ENCODE data around the gene PRPF18. TPM values are rescaled to one million over a fixed set of nuclear protein-coding genes. Genes with fewer than 3 reads are reported as not detected.

Gene PRPF18
- total and polyA plus RNA-seq, 7 experiments from 2014 or later: 20.2 to 42.8 (median 28.8) TPM

DNA sequence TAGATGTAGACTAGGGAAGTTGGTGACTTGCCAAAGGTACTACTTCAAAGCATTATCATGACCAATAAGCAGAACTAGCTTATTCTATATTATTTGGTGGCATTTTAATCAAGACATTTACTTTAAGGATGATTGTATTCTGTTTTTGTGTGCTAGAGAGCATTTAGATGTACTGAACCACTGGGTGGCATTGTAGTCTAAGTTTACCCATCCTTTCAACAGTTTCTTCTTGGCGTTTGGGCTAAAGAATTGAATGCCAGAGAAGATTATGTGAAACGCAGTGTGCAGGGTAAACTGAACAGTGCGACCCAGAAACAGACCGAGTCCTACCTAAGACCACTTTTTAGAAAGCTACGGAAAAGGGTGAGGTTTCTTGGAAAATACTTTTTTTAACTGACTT, 26.8 kb downstream of the PRPF18 start:
- no peak for ATAC-seq
- POLR2A ChIA-PET: no interaction called here
- intact Hi-C loops (cut with micrococcal nuclease): loop anchor here in 1 of 2 donors (1.0 kb wide), 1 partner anchor 165 kb away; no protein-coding TSS in a partner anchor
- no peak overlapping the region for H3K4me3 Mint-ChIP-seq
- Histone ChIP-seq H3K9me3 (ENCODE audit: control insufficient read depth in 2 of 3, low read length in 3 of 3) (no peaks in the 10 kb centered on the region), H3K27me3 (ENCODE audit: control insufficient read depth in 2 of 2, insufficient read depth in 2 of 2, low read length in 2 of 2) (no peaks in the 10 kb centered on the region), H3K36me3 (ENCODE audit: control insufficient read depth in 2 of 3, insufficient read depth in 3 of 3, low read length in 3 of 3) (peaks cover 0 to 94% (median 19%) of the 10 kb centered on the region in 3 experiments), H3K4me1 (ENCODE audit: control insufficient read depth in 2 of 2, insufficient read depth in 2 of 2, low read length in 2 of 2) (no peaks in the 10 kb centered on the region), H3K4me3 (ENCODE audit: low read length) (no peak overlapping the region), H3K27ac (ENCODE audit: low read depth, low read length) (no peak overlapping the region)
- no peaks in the 10 kb centered on the region for H3K9me3 Mint-ChIP-seq
- CTCF ChIA-PET: no interaction called here
- H3K27me3 Mint-ChIP-seq: no peaks in the 10 kb centered on the region
- H3K36me3 Mint-ChIP-seq: peaks cover 12 to 74% (median 61%) of the 10 kb centered on the region in 5 donors
- DNase-seq: peak in 2 of 9 donors; percentile 0 to 21
- H3K27ac Mint-ChIP-seq: no peak overlapping the region
- peaks cover 0 to 8% (median 0%) of the 10 kb centered on the region in 7 donors for H3K4me1 Mint-ChIP-seq

DNA sequence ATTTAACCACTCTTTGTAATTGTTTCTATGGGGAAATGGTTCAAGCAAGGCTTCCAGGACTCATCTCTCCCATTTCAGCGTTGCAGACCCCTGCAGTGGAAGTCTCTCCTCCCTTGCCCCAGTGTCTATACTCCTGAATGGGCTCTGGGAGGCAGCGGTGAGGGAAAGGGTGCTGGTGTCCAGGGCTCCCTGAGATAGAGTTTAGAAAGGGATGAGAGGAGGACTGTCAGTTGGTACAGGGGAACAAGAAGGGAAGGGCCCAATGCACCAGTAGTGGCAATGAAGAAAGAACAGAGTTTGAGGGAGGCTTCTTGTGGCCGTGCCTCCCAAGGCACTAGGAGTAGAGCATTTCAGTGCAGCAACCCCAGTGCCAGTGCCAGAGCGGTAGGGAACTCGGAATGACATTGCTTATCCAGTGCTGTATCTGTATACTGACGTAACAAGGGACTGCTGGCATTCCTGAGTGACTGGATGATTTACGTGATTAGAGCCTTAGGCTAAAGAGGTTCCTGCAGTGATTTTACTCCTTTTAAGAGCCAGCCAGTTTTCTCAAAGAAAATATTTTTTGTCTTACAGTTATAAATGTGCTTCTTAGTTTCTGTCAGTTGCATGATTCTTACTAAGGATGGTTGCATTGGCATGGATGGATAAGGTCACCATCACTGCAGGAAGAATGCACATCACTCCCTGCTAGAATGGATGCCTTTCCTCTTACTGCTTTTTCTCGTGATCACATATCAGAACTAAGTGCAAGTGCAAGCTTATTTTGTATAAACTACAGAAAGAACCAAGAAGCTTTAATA, 28.0 kb downstream of the PRPF18 start:
- H3K36me3 ChIP-seq (ENCODE audit: control insufficient read depth in 2 of 3, insufficient read depth in 3 of 3, low read length in 3 of 3): peaks cover 0 to 93% (median 19%) of the 10 kb centered on the region in 3 experiments
- no peak overlapping the region for H3K27ac ChIP-seq (ENCODE audit: low read depth, low read length)
- POLR2A ChIA-PET: no interaction called here
- ATAC-seq (no peak), DNase-seq (no peak)
- Mint-ChIP-seq H3K4me1 (peaks cover 0 to 8% (median 0%) of the 10 kb centered on the region in 7 donors), H3K27ac (peak overlapping the region in 1 of 9 donors; percentile 55), H3K36me3 (peaks cover 16 to 78% (median 62%) of the 10 kb centered on the region in 5 donors), H3K27me3 (no peaks in the 10 kb centered on the region), H3K9me3 (no peaks in the 10 kb centered on the region), H3K4me3 (no peak overlapping the region)
- no peaks in the 10 kb centered on the region for H3K9me3 ChIP-seq (ENCODE audit: control insufficient read depth in 2 of 3, low read length in 3 of 3)
- CTCF ChIA-PET: interaction anchor here (0.6 to 0.8 kb wide), 2 partner anchors 9 to 23 kb away, joined by 4 read pairs; no protein-coding TSS in a partner anchor
- H3K4me1 ChIP-seq (ENCODE audit: control insufficient read depth in 2 of 2, insufficient read depth in 2 of 2, low read length in 2 of 2): no peaks in the 10 kb centered on the region
- H3K4me3 ChIP-seq (ENCODE audit: low read length): no peak overlapping the region
- intact Hi-C loops (cut with micrococcal nuclease): no loop called here
- H3K27me3 ChIP-seq (ENCODE audit: control insufficient read depth in 2 of 2, insufficient read depth in 2 of 2, low read length in 2 of 2): no peaks in the 10 kb centered on the region

DNA sequence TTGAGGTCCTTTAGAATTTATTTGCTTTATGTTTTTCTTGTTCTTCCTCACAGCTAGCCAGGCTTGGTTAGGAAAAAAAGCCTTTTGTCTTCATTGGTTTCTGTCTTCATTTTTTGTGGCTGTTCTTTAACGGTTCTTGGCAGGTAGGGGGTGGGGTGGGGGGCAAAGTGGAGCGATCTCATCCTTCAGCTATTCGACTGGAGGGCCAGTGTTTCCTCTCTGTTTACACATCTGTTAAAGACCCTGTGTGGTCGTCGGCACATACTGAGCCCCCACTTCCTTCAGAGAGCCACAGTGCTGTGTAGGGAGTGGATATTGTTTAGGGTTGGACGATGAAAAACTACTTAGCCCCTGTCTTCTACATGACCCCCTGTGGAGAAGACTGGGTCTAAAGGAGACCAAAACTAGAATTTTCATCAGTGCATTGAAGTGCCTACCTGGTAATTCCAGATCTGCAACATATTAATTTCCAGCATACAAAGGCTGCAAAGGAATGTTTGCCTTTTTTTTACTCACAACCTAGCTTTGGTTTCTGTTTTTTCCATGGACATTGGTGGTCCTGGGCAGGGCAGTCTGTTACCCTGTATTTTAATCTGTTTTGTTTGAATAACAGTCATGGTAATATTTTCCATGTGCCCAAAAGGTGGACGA, 29.0 kb downstream of the PRPF18 start:
- no peak overlapping the region for H3K4me3 Mint-ChIP-seq
- peaks cover 11 to 75% (median 57%) of the 10 kb centered on the region in 5 donors for H3K36me3 Mint-ChIP-seq
- Histone ChIP-seq H3K9me3 (ENCODE audit: control insufficient read depth in 2 of 3, low read length in 3 of 3) (no peaks in the 10 kb centered on the region), H3K27me3 (ENCODE audit: control insufficient read depth in 2 of 2, insufficient read depth in 2 of 2, low read length in 2 of 2) (no peaks in the 10 kb centered on the region), H3K4me1 (ENCODE audit: control insufficient read depth in 2 of 2, insufficient read depth in 2 of 2, low read length in 2 of 2) (no peaks in the 10 kb centered on the region), H3K4me3 (ENCODE audit: low read length) (no peak overlapping the region), H3K36me3 (ENCODE audit: control insufficient read depth in 2 of 3, insufficient read depth in 3 of 3, low read length in 3 of 3) (peaks cover 0 to 83% (median 19%) of the 10 kb centered on the region in 3 experiments), H3K27ac (ENCODE audit: low read depth, low read length) (no peak overlapping the region)
- ChIA-PET POLR2A (no interaction called here), CTCF (interaction anchor here (0.6 to 0.8 kb wide), 4 partner anchors 10 to 108 kb away, joined by 4 read pairs; no protein-coding TSS in a partner anchor)
- peaks cover 0 to 8% (median 0%) of the 10 kb centered on the region in 7 donors for H3K4me1 Mint-ChIP-seq
- intact Hi-C loops (cut with micrococcal nuclease): no loop called here
- ATAC-seq (no peak), DNase-seq (no peak)
- no peaks in the 10 kb centered on the region for H3K9me3 Mint-ChIP-seq
- no peaks in the 10 kb centered on the region for H3K27me3 Mint-ChIP-seq
- peak overlapping the region in 1 of 9 donors; percentile 51 for H3K27ac Mint-ChIP-seq

DNA sequence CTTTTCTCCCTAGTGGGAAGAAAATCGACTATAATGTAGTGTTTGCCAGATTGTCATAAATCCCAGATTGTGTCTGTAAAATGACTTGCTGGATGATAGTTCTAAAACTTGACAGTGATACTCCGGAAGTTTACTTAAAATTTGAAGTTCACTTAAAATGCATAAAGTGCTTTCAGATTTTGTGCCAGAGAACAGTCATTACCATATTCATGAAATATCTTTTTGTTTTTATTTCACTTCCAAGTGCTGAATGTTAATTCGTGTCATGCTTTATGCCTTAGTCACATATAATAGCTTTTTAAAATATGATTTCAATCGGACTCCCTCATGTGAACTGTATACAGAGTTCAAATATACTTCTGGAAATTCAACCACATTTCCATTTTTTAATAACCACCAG, 30.4 kb downstream of the PRPF18 start:
- Histone ChIP-seq H3K4me3 (ENCODE audit: low read length) (no peak overlapping the region), H3K9me3 (ENCODE audit: control insufficient read depth in 2 of 3, low read length in 3 of 3) (no peaks in the 10 kb centered on the region), H3K27me3 (ENCODE audit: control insufficient read depth in 2 of 2, insufficient read depth in 2 of 2, low read length in 2 of 2) (no peaks in the 10 kb centered on the region), H3K36me3 (ENCODE audit: control insufficient read depth in 2 of 3, insufficient read depth in 3 of 3, low read length in 3 of 3) (peaks cover 0 to 77% (median 19%) of the 10 kb centered on the region in 3 experiments), H3K4me1 (ENCODE audit: control insufficient read depth in 2 of 2, insufficient read depth in 2 of 2, low read length in 2 of 2) (no peaks in the 10 kb centered on the region), H3K27ac (ENCODE audit: low read depth, low read length) (no peak overlapping the region)
- ChIA-PET CTCF (interaction anchor here (0.5 kb wide), 1 partner anchor 1001 kb away, joined by 4 read pairs; no protein-coding TSS in a partner anchor), POLR2A (no interaction called here)
- intact Hi-C loops (cut with micrococcal nuclease): no loop called here
- Mint-ChIP-seq H3K36me3 (peaks cover 11 to 76% (median 50%) of the 10 kb centered on the region in 5 donors), H3K27me3 (no peaks in the 10 kb centered on the region), H3K9me3 (no peaks in the 10 kb centered on the region), H3K4me3 (no peak overlapping the region), H3K4me1 (peaks cover 0 to 8% (median 0%) of the 10 kb centered on the region in 7 donors), H3K27ac (no peak overlapping the region)
- no peak for DNase-seq
- ATAC-seq: no peak

DNA sequence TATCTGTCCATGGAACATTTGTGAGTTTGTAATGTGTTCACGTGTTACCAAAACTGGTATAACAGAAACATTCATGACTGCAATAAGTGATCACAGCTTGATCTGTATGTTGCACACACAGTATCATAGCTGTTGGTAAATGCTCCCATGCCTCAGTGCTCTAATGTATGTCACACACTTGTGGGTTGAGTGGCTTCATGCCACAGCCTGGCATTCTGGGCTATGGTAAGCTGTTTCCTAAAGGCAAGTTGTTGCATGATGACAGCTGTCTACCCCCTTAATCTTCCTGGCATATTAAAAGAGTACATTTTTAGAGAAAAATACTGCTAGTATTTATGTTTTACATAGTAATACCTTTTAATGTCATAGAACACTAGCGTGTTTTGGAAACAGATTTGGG, 35.2 kb downstream of the PRPF18 start:
- Histone ChIP-seq H3K9me3 (ENCODE audit: control insufficient read depth in 2 of 3, low read length in 3 of 3) (no peaks in the 10 kb centered on the region), H3K27me3 (ENCODE audit: control insufficient read depth in 2 of 2, insufficient read depth in 2 of 2, low read length in 2 of 2) (no peaks in the 10 kb centered on the region), H3K27ac (ENCODE audit: low read depth, low read length) (no peak overlapping the region), H3K4me3 (ENCODE audit: low read length) (no peak overlapping the region), H3K4me1 (ENCODE audit: control insufficient read depth in 2 of 2, insufficient read depth in 2 of 2, low read length in 2 of 2) (no peaks in the 10 kb centered on the region), H3K36me3 (ENCODE audit: control insufficient read depth in 2 of 3, insufficient read depth in 3 of 3, low read length in 3 of 3) (peaks cover 0 to 41% (median 11%) of the 10 kb centered on the region in 3 experiments)
- CTCF ChIA-PET: no interaction called here
- Mint-ChIP-seq H3K36me3 (peaks cover 5 to 53% (median 23%) of the 10 kb centered on the region in 5 donors), H3K4me3 (no peak overlapping the region), H3K9me3 (no peaks in the 10 kb centered on the region), H3K27ac (no peak overlapping the region), H3K27me3 (no peaks in the 10 kb centered on the region), H3K4me1 (no peaks in the 10 kb centered on the region)
- POLR2A ChIA-PET: no interaction called here
- DNase-seq (no peak), ATAC-seq (no peak)
- intact Hi-C loops (cut with micrococcal nuclease): no loop called here

DNA sequence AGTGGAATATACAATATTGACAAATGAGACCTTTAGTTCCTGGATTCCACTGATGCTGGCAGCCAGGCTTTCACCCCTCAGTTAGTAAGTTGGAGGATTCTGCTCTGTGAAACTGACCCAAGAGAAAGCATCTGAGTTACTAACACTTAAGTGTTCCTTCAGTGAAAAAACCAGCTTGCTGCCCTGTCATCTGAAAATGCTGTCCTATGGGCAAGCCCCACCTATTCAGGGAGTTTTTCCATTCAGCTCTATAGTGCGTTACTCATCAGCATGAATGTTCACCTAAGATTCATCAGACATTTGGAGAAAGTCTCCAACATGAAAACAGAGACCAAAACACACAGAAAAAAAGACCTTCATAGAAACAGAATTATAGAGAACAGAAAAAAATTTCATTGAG, 37.9 kb downstream of the PRPF18 start:
- no peaks in the 10 kb centered on the region for H3K4me1 ChIP-seq (ENCODE audit: control insufficient read depth in 2 of 2, insufficient read depth in 2 of 2, low read length in 2 of 2)
- Mint-ChIP-seq H3K4me1 (no peaks in the 10 kb centered on the region), H3K27me3 (no peaks in the 10 kb centered on the region), H3K4me3 (no peak overlapping the region), H3K27ac (no peak overlapping the region), H3K9me3 (no peaks in the 10 kb centered on the region), H3K36me3 (peaks cover 0 to 38% (median 4%) of the 10 kb centered on the region in 5 donors)
- H3K9me3 ChIP-seq (ENCODE audit: control insufficient read depth in 2 of 3, low read length in 3 of 3): no peaks in the 10 kb centered on the region
- H3K27me3 ChIP-seq (ENCODE audit: control insufficient read depth in 2 of 2, insufficient read depth in 2 of 2, low read length in 2 of 2): no peaks in the 10 kb centered on the region
- intact Hi-C loops (cut with micrococcal nuclease): no loop called here
- ChIA-PET POLR2A (no interaction called here), CTCF (no interaction called here)
- no peak for ATAC-seq
- no peak overlapping the region for H3K27ac ChIP-seq (ENCODE audit: low read depth, low read length)
- no peak for DNase-seq
- H3K36me3 ChIP-seq (ENCODE audit: control insufficient read depth in 2 of 3, insufficient read depth in 3 of 3, low read length in 3 of 3): peaks cover 0 to 33% (median 0%) of the 10 kb centered on the region in 3 experiments
- no peak overlapping the region for H3K4me3 ChIP-seq (ENCODE audit: low read length)

Data from naive thymus-derived CD4-positive, alpha-beta T cell (primary cell).